ENCODE data around the gene MINAR2.

Gene MINAR2, protein sequence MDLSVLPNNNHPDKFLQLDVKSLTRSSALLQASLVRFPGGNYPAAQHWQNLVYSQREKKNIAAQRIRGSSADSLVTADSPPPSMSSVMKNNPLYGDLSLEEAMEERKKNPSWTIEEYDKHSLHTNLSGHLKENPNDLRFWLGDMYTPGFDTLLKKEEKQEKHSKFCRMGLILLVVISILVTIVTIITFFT

DNA sequence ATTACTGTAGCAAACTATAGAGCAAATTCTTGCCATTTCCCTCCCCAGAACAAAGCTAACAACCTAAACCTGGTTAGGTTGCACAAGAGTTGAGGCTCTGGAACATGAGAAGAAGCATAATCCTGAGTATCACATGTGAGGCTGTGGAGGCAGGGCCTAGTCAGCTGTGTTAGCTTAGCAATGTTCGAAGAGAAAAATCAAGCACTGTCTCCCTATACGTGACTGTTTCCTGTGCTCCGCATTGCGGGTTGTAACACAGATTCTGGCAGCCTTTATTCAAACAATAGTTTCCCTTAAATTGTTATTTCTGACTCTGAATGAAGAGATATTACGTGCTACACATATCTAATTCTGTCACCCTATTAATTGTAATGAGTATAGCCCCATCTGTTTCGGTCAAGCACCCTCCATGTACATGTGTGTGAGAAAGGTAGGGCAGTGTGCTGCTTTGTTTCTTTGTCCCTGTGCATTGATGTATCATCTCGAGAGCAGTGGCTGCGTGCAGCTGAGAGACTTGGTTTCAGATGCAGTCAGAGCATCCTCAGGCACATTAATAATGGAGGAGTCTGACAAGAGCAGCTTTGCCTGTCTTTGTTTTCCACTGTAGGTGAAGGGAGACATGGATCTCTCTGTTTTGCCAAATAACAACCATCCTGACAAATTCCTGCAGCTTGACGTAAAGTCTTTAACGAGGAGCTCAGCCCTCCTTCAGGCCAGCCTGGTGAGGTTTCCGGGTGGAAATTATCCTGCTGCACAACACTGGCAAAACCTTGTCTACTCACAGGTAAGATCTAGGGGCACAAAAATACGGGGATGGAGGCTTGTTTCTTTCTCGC lies at the start of gene MINAR2:
MINAR2 (plus strand) TSS at position 523 of the 836 bp plus-strand sequence; CDS start at position 620, 97 bp downstream.
- DNase-seq (ENCODE audit: low spot score) = no peak

DNA sequence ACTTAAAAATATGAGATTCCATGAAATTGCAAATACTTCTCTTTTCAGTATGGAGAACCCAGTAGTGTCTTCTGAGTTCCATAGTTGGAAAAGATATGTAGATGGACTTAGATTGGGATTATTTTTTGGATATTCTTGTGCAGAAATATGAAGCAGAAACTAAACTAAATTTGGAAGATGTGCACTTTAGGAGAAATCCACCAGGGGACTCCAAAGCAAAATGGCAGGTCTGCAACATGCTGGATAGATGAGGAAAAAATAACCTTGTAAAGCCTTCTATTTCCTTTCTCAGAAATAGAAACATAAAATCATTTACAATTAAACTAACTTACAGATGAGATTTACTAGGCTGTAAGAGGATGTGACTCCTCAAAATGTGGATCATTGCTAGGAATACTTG lies 49.2 kb upstream of the MINAR2 start:
- no peak for DNase-seq (ENCODE audit: low spot score)

DNA sequence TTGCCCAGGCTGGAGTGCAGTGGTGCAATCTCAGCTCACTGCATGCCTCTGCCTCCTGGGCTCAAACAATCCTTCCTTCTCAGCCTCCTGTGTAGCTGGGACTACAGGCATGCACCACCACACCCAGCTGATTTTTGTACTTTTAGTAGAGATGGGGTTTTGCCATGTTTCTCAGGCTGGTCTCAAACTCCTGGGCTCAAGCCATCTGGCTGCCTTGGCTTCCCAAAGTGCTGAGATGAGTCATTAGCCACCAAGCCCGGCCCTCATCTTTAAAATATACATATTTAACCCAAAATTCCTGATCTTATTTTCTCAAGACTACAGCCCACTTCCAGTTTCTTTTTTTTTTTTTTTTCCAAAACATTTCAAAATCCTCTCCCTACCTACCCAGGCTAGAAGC lies 31.7 kb upstream of the MINAR2 start:
- DNase-seq (ENCODE audit: low spot score) = no peak

DNA sequence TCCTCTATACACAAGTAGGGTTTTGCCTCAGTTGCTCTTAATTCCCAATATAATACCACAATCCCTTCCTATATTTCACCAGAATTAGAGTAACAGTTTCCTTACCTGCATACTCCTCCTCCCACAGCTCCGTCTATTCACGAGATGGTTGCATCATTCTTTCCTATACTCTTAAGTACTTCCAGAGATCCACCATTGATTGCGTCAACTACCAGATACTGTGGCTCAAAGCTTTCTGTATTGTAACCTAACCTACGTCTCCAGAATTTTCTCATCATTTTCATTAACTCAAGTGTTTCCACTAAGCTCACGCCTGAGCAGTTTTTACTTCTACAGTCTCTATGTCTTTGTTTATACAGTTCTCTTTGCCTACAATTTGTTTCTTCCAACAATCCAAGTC lies 31.2 kb upstream of the MINAR2 start:
- no peak for DNase-seq (ENCODE audit: low spot score)

DNA sequence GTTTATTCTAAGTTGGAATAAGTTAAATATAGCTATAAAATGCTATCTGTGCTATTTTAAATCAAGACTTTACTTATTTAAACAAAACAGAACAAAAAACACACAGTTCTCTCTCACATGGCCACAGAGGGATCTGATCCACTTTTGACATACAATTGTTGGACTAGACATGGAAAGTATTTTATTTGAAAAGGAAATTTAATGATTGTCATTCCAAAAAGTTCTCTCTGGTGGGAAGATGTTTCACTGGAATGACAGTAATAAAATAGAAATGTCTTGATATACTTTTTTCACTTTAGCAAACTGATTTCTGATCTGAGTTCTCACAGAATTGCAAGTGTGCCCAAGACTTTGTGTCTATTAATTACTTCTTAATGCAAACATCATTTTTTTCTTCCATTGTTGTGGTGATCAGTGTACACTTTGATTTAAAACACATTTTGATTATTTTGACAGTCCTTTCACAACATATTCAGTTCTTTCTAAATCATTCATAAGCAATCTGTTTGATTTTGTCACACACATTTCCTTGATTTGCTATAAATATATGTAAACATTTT lies 30.1 kb upstream of the MINAR2 start:
- DNase-seq (ENCODE audit: low spot score) = no peak

DNA sequence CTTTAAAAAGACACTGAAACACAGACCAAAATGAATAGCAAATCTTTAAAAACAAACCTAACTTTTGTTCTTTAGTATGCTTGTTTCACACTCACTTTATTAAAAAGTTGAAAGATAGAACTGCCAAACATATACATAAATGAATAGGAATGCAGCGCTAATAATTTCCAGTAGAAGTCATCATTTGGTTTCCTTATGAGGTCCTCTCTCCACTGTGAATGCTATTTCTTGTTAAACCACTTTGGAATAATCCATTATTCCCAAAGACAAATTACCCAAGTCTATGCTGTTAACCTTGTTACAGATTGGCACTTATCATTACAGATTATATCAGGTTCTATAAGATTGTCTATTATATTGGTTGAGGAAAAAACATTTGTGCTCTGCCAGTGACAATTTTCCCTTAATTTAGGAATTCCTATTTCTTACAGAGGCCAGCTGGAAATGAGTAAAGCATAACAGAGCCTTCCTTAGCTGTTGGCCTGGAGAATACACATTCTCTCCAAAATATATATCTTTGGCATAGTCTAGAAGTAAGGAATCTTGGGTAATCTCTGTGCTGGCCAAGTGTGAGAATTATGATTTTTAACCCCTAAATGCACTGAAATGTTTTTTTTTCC lies 29.3 kb upstream of the MINAR2 start:
- no peak for DNase-seq (ENCODE audit: low spot score)

- DNase-seq (ENCODE audit: low spot score) = no peak
These were observed 23.7 kb upstream of the MINAR2 start for GRCh38 chr5:129724222-129724621.

GRCh38 chr5:129724647-129725046 lies 23.2 kb upstream of the MINAR2 start:
- no peak for DNase-seq (ENCODE audit: low spot score)

DNA sequence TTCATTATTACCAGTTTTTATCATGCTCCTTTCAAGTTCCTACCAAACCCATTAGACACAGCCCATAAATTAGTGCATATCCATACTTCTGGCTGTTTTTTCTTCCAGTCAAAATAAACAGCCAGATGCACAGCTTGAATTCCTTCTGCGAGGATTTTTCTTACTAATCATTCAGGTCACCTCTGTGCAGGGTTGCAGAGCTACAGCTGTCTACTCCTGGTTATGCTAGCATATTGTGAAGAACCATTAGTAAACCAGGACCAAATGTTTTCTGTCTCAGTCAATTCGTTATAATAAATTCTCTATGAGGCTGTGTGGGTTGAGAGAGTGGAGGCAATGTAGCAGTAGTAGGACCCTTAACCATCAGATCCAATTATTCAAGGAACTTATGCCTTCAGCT lies 8.1 kb upstream of the MINAR2 start:
- DNase-seq (ENCODE audit: low spot score) = no peak

GRCh38 chr5:129743541-129744187 lies 4.2 kb upstream of the MINAR2 start:
- DNase-seq (ENCODE audit: low spot score) = no peak

- DNase-seq (ENCODE audit: low spot score) = no peak
These were observed 1.9 kb upstream of the MINAR2 start for GRCh38 chr5:129745997-129746396.

GRCh38 chr5:129746876-129747275 lies 1.0 kb upstream of the MINAR2 start:
- DNase-seq (ENCODE audit: low spot score) = no peak

DNA sequence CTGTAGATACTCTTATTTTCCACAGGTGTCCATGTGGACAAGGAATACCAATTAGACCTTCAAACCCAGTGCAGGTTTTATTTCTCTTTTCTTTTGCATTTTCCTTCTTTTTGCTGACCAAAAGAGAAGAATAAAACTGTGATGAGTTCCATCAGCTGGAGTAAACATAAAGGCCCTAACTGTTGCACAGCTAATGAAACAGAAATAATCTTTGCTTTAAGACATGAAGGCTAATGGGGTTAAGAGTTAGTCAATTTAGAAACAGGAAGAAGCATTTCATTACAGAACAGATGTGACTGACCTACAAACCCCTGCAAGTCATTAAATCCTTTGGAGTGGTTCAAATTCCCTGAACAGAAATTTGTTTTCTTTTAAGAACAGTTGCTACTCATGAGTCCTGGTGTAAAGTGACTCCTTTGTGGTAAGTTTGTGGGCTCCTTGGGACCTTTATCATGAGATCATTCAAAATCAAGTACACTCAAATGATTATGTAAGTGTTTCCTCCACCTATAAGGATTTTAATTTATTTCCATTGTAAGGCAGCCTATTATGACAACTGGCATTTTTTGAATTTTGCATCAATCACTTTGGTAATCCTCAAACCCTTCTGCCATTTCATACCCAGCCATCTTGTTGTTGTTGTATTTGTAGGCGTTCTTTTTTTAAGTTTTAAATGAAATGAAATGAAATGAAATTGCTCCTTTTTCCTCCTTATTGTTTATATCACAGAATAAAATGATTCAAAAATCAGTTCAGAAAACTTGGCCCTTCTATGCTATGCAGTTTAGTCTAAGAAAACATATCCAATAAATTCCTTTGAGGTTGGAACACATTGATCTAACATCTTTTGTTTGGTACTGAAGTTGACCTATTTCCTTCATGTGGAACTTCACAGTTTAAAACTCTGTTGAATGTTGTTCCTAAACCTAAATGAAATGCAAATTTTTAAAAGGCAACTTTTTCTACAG lies 1.3 kb downstream of the MINAR2 start:
- DNase-seq (ENCODE audit: low spot score) = no peak

GRCh38 chr5:129760636-129761325 lies 12.9 kb downstream of the MINAR2 start:
- DNase-seq (ENCODE audit: low spot score) = no peak

DNA sequence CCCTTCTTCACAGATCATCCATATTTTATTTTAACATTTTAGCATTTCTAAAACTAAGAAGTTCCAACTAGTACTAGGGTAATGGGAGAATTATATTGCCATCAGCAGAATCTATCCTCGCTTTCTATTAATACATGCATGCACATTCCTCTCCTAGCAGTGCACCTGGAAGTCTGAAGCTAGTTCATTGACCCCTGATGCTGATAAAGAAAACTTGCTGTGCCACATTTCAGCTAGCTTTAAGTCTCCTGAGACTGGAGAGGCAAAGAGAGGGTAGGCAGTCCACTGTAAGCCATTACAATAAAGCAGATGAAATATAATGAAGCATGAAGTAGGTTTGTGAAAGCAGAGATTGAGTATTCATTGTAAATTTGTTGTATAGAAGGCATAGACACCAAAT lies 15.8 kb downstream of the MINAR2 start:
- DNase-seq (ENCODE audit: low spot score) = no peak

- DNase-seq (ENCODE audit: low spot score) = no peak
These were observed 18.9 kb downstream of the MINAR2 start for GRCh38 chr5:129766798-129767197.

- peak; percentile 46 for DNase-seq (ENCODE audit: low spot score)
These were observed 20.1 kb downstream of the MINAR2 start for GRCh38 chr5:129767927-129768380.

DNA sequence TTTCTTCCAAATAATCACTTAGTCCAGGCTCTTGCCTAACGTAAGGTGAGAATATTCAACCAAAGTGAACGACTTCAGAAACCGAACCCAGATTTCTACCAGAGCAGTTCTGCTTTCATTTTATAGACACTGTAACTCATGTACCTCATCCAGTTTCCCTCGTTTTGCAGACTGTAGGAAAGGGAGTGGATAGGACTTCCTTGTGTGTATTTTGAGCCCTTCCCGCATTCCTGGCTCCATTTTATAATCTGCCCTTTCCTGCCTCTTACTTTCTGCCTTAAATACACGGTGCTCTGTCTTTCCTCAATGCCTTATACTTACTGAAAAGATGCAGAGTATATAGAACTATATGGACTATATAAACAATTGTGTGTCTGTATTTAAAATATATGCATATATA lies 20.8 kb downstream of the MINAR2 start:
- DNase-seq (ENCODE audit: low spot score) = no peak

- DNase-seq (ENCODE audit: low spot score) = no peak
These were observed 22.3 kb downstream of the MINAR2 start for GRCh38 chr5:129770024-129770820.
